Measurements from ENCODE around the gene FRK.
"Not testable (repeated sequence)": the region's sequence is repeated elsewhere in the genome, so short reads cannot be mapped to it uniquely, and the experiment has no call there.

Gene FRK

GRCh38 chr6:116004841-116005815 lies 55.6 kb downstream of the FRK start:
- no peak for DNase-seq

GRCh38 chr6:116003668-116004067 lies 57.0 kb downstream of the FRK start:
- DNase-seq, result no peak

GRCh38 chr6:116002756-116003155 lies 57.9 kb downstream of the FRK start:
- no peak for DNase-seq

- no peak for DNase-seq
Measured at GRCh38 chr6:115999235-115999634, 61.5 kb downstream of the FRK start.

- no peak for DNase-seq
Measured at GRCh38 chr6:115997990-115998585, 62.6 kb downstream of the FRK start.

- no peak for DNase-seq
Measured at GRCh38 chr6:115986026-115986425, 74.7 kb downstream of the FRK start.

- no peak for DNase-seq
Measured at GRCh38 chr6:115984809-115985208, 75.9 kb downstream of the FRK start.

GRCh38 chr6:115983998-115984397 lies 76.7 kb downstream of the FRK start:
- DNase-seq, result no peak

GRCh38 chr6:115982453-115982852 lies 78.2 kb downstream of the FRK start:
- DNase-seq, result no peak

- no peak for DNase-seq
Measured at GRCh38 chr6:115977220-115977619, 83.5 kb downstream of the FRK start.

- no peak for DNase-seq
Measured at GRCh38 chr6:115976321-115976870, 84.3 kb downstream of the FRK start.

GRCh38 chr6:115972679-115973078 lies 88.0 kb downstream of the FRK start:
- no peak for DNase-seq

- DNase-seq, result no peak
Measured at GRCh38 chr6:115971785-115972184, 88.9 kb downstream of the FRK start.

GRCh38 chr6:115969930-115970273 lies 90.8 kb downstream of the FRK start:
- no peak for DNase-seq

GRCh38 chr6:115969207-115969929 lies 91.3 kb downstream of the FRK start:
- DNase-seq, result no peak

- DNase-seq, result not testable (repeated sequence)
Measured at GRCh38 chr6:115960286-115960685, 100.4 kb downstream of the FRK start.

- no peak for DNase-seq
Measured at GRCh38 chr6:115958958-115959357, 101.7 kb downstream of the FRK start.

- no peak for DNase-seq
Measured at GRCh38 chr6:115954740-115955139, 106.0 kb downstream of the FRK start.

- DNase-seq, result no peak
Measured at GRCh38 chr6:115948751-115949150, 111.9 kb downstream of the FRK start.

GRCh38 chr6:115947966-115948541 lies 112.6 kb downstream of the FRK start:
- no peak for DNase-seq

GRCh38 chr6:115945812-115946211 lies 114.9 kb downstream of the FRK start:
- no peak for DNase-seq

- no peak for DNase-seq
Measured at GRCh38 chr6:115945306-115945705, 115.4 kb downstream of the FRK start.

- not testable (repeated sequence) for DNase-seq
Measured at GRCh38 chr6:115944829-115945228, 115.9 kb downstream of the FRK start.
